HEK293T (cell line): ENCODE results near the gene SLC6A19.

ENCODE experiments used
- CTCF ChIA-PET: fragments of 350-600 bp; formaldehyde crosslinking; extraction: SDS; loops from one replicate; lab custom pipeline; 2021; ENCODE audit warnings: antibody characterized with exemption, inconsistent platforms; lab: Yijun Ruan, JAX
- POLR2A ChIA-PET: fragments of 350-600 bp; formaldehyde crosslinking; extraction: SDS; loops from one replicate; lab custom pipeline; 2020; ENCODE audit warnings: antibody characterized with exemption, inconsistent platforms; lab: Yijun Ruan, JAX
- DNase-seq: peaks from one replicate; pipeline ENCODE4 v3.0.0; 2012; ENCODE audit warnings: mixed read lengths; ENCODE audit errors: extremely low spot score
- ARNT ChIP-seq: fragments of 450-650 bp; IDR thresholded peaks from 2 replicates; pipeline ENCODE4 v1.6.1; 2017; ENCODE audit warnings: mild to moderate bottlenecking
- BHLHE40 ChIP-seq: fragments of 450-650 bp; IDR thresholded peaks from 2 replicates; pipeline ENCODE4 v1.6.1; 2016; ENCODE audit warnings: mild to moderate bottlenecking, moderate library complexity, borderline replicate concordance
- CTBP1 ChIP-seq: fragments of 450-650 bp; IDR thresholded peaks from 2 replicates; pipeline ENCODE4 v1.6.1; 2016; ENCODE audit warnings: borderline replicate concordance
- ELF4 ChIP-seq: fragments of 450-650 bp; IDR thresholded peaks from 2 replicates; pipeline ENCODE4 v1.6.1; 2017; ENCODE audit warnings: antibody characterized with exemption
- FOXA1 ChIP-seq: fragments of 450-650 bp; IDR thresholded peaks from 2 replicates; pipeline ENCODE4 v1.6.1; 2016; ENCODE audit warnings: mild to moderate bottlenecking
- FOXK2 ChIP-seq: fragments of 450-650 bp; IDR thresholded peaks from 2 replicates; pipeline ENCODE4 v1.6.1; 2016; ENCODE audit warnings: mild to moderate bottlenecking
- FOXM1 ChIP-seq: fragments of 450-650 bp; IDR thresholded peaks from 2 replicates; pipeline ENCODE4 v1.6.1; 2017; ENCODE audit warnings: mild to moderate bottlenecking, borderline replicate concordance
- HDGF ChIP-seq: fragments of 450-650 bp; IDR thresholded peaks from 2 replicates; pipeline ENCODE4 v1.6.1; 2017; ENCODE audit warnings: antibody characterized with exemption, borderline replicate concordance
- L3MBTL2 ChIP-seq: fragments of 450-650 bp; conservative IDR thresholded peaks from 2 replicates; pipeline ENCODE4 v1.6.1; 2016; ENCODE audit warnings: mild to moderate bottlenecking
- LEF1 ChIP-seq: fragments of 450-650 bp; IDR thresholded peaks from 2 replicates; pipeline ENCODE4 v1.6.1; 2017; ENCODE audit warnings: mild to moderate bottlenecking, borderline replicate concordance
- NFRKB ChIP-seq: fragments of 450-650 bp; IDR thresholded peaks from 2 replicates; pipeline ENCODE4 v1.6.1; 2016; ENCODE audit warnings: mild to moderate bottlenecking, moderate library complexity
- SP1 ChIP-seq: fragments of 450-650 bp; IDR thresholded peaks from 2 replicates; pipeline ENCODE4 v1.6.1; 2017
- SUZ12 ChIP-seq: fragments of 450-650 bp; IDR thresholded peaks from 2 replicates; pipeline ENCODE4 v1.6.1; 2016; ENCODE audit warnings: mild to moderate bottlenecking
- TARDBP ChIP-seq: fragments of 450-650 bp; IDR thresholded peaks from 2 replicates; pipeline ENCODE4 v1.6.1; 2016
- ZNF384 ChIP-seq: fragments of 450-650 bp; IDR thresholded peaks from 2 replicates; pipeline ENCODE4 v1.6.1; 2016
- TF ChIP-seq, protein P1 (sequence below): fragments of 450-650 bp; IDR thresholded peaks from 2 replicates; pipeline ENCODE4 v1.6.1; 2016

The SLC6A19 gene

DNA sequence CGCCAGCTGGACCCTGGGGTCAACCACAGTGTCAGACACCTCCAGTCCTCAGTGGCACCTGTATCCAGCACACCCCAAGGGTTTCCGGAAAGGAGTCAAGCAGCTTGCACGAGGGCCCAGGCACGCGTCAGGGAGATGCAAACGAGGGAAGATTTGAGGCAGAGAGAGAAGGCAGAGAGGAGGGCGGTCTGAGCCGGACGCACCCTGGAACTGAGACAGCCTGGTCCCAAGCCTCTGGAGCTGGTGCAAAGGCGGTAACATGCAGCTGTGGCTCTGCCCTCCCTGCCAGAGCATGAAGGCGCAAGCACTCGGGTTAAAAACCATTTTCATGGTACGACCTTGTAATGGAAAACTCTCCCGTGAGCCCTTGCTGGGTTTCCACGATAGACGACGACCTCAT lies 56.0 kb downstream of the SLC6A19 start:
- ChIA-PET POLR2A (no interaction called here), CTCF (no interaction called here)
- no peak for DNase-seq
- TF ChIP-seq HDGF (no peak), NFRKB (no peak), FOXA1 (no peak), BHLHE40 (no peak), LEF1 (no peak), FOXK2 (no peak), ELF4 (no peak)

DNA sequence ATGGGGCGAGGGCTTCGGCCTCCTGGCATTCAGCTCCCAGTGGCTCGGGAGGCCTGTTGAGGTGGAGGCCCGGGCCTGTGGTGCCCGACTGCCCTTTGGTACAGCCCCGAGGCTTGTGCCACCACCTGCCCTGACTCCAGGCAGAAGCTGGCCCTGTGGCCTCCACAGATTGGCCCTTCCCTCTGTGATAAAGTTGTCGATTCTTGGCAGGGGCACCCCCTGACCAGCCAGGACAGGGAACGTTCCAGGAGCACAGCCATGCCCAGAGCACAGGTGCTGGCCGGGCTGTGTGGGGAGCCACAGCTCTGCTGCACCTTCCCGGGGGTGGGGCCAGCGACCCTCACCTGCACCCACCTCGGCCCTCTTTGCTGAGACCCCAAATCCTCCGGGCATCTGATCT lies 56.4 kb downstream of the SLC6A19 start:
- no peak for DNase-seq
- TF ChIP-seq, protein P1, sequence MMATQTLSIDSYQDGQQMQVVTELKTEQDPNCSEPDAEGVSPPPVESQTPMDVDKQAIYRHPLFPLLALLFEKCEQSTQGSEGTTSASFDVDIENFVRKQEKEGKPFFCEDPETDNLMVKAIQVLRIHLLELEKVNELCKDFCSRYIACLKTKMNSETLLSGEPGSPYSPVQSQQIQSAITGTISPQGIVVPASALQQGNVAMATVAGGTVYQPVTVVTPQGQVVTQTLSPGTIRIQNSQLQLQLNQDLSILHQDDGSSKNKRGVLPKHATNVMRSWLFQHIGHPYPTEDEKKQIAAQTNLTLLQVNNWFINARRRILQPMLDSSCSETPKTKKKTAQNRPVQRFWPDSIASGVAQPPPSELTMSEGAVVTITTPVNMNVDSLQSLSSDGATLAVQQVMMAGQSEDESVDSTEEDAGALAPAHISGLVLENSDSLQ = no peak
- TF ChIP-seq SUZ12 (no peak), ELF4 (no peak), TARDBP (no peak), FOXM1 (no peak), ARNT (no peak), L3MBTL2 (no peak), ZNF384 (no peak), LEF1 (no peak), NFRKB (no peak), HDGF (no peak), BHLHE40 (no peak), FOXA1 (no peak), SP1 (no peak), CTBP1 (no peak), FOXK2 (no peak)
- ChIA-PET CTCF (no interaction called here), POLR2A (no interaction called here)

DNA sequence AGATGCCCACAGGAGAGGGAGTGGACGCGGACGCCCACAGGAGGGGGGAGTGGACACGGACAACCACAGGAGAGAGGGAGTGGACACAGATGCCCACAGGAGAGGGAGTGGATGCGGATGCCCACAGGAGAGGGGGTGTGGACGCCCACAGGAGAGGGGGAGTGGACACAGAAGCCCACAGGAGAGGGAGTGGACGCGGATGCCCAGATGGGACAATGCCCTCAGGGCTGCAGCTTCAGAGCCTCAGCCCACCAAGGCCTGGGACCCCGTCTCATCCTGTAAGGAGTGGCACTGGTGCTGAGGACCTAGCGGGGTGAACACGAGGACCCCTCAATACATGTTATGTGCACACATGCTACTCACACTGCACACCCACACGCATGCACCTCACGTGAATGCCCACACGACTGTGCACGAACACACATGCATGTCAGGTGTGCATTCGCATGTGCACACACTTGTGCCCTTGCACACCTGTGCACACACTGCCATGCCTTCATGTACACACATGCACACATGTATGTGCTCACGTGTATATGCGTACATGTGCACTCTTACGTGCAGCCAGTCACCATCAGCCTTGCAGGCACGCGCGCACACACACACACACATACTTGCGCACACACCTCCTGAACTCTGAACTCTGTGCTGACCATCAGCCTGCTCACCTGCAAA lies 58.5 kb downstream of the SLC6A19 start:
- no peak for DNase-seq
- no peak for TF ChIP-seq FOXA1
- TF ChIP-seq TARDBP = no peak
- CTCF ChIA-PET = no interaction called here
- POLR2A ChIA-PET = no interaction called here

DNA sequence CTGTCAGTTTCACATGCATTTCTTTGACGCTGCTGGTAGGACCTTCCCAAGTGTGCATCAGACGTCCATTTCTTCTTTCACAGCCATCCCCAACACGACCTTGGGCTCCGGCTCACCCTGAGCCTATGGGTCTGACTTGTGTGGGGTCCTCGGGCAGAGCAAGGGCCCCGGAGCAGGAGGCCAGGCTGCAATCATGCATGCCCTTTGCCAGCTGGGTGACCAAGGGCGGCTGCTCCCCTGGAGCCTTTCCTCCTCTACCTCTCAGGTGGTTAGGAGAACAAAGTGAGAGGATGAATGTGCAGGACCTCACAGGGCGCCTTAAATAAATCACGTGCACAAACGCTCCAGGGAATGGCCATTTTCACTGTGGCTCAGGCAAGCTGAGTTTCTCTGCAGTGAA lies 60.2 kb downstream of the SLC6A19 start:
- DNase-seq = no peak
- ChIA-PET POLR2A (interaction anchor here (0.6 kb wide), 1 partner anchor 65 kb away, joined by 3 read pairs; no protein-coding TSS in a partner anchor), CTCF (no interaction called here)
- TF ChIP-seq TARDBP = no peak

DNA sequence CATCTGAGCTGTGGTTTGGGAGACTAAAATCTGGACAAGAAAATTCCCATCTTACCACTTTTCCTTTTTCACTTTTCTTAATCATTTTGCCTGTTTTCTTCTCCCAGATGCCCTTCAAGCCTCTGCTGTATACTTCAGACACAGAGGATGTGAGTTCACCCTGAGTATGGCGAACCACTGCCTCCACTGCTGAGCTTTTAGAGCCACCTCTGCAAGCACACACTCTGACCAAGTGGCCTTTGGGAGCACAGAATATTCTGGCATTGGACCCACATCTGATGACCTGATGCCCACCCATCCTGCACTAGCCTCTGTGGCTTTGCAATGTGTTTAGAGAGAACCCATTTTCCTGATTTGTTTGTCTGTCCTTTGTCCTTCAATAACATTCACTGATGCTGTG lies 61.0 kb downstream of the SLC6A19 start:
- CTCF ChIA-PET = no interaction called here
- TF ChIP-seq SP1 = no peak
- TF ChIP-seq TARDBP = no peak
- no peak for TF ChIP-seq BHLHE40
- no peak for TF ChIP-seq CTBP1
- TF ChIP-seq, protein P1 = no peak
- TF ChIP-seq FOXK2 = no peak
- TF ChIP-seq ZNF384 = no peak
- TF ChIP-seq FOXA1 = no peak
- TF ChIP-seq SUZ12 = no peak
- TF ChIP-seq NFRKB = no peak
- TF ChIP-seq HDGF = no peak
- TF ChIP-seq LEF1 = no peak
- no peak for TF ChIP-seq FOXM1
- TF ChIP-seq L3MBTL2 = no peak
- no peak for TF ChIP-seq ARNT
- TF ChIP-seq ELF4 = no peak

DNA sequence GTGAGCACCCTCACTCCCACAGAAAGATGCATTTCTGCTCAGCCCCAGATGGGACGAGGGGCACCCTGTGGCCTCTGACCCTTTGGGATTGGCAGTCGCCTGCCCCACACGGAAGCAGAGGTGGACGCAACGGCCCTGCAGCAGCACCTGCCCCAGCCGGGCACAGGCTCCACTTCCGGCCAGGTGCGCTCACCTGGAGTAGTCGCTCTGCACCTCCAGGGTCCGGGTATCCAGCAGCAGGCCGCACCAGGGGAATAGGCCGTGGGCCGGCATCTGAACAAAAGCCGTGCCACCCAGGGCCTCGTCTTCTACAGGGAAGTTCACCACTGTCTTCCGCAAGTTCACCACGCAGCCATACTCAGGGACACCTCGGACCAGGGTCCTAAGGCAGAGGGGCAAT lies 62.8 kb downstream of the SLC6A19 start:
- no peak for TF ChIP-seq HDGF
- no peak for TF ChIP-seq FOXA1
- DNase-seq = no peak
- CTCF ChIA-PET = no interaction called here
- POLR2A ChIA-PET = no interaction called here

More for the DNA sequence above, 61.0 kb downstream of the SLC6A19 start:
- POLR2A ChIA-PET = interaction anchor here (0.6 kb wide), 1 partner anchor 64 kb away, joined by 3 read pairs; no protein-coding TSS in a partner anchor
- no peak for DNase-seq

DNA sequence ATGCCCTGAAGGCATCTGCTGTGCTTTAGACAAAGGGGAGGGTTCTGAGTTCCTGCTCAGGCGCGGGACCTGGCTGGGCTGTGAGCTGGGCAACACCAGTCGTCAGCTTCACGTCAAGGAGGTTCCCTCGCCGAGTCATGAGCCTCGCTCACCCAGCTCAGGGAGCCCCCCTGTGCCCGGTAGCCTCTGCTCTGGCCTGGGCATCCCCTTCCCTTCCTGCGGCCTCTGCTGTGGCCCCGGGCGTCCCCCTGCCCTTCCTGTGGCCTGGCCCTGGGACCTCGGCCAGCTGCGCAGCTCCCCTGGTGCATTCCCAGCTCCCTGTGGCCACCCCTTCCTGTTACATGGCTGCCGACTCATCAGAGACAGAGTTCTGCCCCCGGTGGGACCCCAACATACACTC lies 63.6 kb downstream of the SLC6A19 start:
- no peak for TF ChIP-seq LEF1
- TF ChIP-seq NFRKB = no peak
- TF ChIP-seq, protein P1 = no peak
- no peak for TF ChIP-seq CTBP1
- TF ChIP-seq L3MBTL2 = no peak
- no peak for TF ChIP-seq ELF4
- no peak for TF ChIP-seq TARDBP
- TF ChIP-seq FOXA1 = no peak
- no peak for TF ChIP-seq BHLHE40
- no peak for TF ChIP-seq ARNT
- TF ChIP-seq FOXM1 = no peak
- TF ChIP-seq SUZ12 = no peak
- TF ChIP-seq SP1 = no peak
- TF ChIP-seq FOXK2 = no peak
- CTCF ChIA-PET = no interaction called here
- no peak for DNase-seq
- POLR2A ChIA-PET = no interaction called here
